HCT116 (cell line): ENCODE data around the gene KAZN. TPM values are rescaled to one million over a fixed set of nuclear protein-coding genes. Genes with fewer than 3 reads are reported as not detected.

ENCODE experiments used
- ATAC-seq: fragments of 200-7000 bp; cut with Tn5 transposase; 2 replicates; pipeline ENCODE4 v1.9.1; 2020; ENCODE audit warnings: mild to moderate bottlenecking, moderate library complexity
- BruUV-seq: library from RNA; stranded (reverse); fragments of 400-500 nt; replicated peaks from 2 replicates; lab custom pipeline; 2021; lab: Mats Ljungman, UMichigan
- CTCF ChIA-PET: fragments of 300-600 bp; sonication (Branson Sonifier 250); formaldehyde crosslinking; loops from one replicate; lab custom pipeline; 2021; ENCODE audit warnings: antibody characterized with exemption; lab: Charles Lee
- POLR2A ChIA-PET: fragments of 300-600, 350-600 bp; sonication (Branson Sonifier 250); formaldehyde crosslinking; loops from one replicate; lab custom pipeline; 2021; ENCODE audit warnings: antibody characterized with exemption; lab: Charles Lee
- RAD21 ChIA-PET, 2 experiments: fragments of 300-600 bp; sonication (Branson Sonifier 250); formaldehyde crosslinking; loops; one replicate each; lab custom pipeline; 2023; ENCODE audit warnings: low total read pairs in 2 of 2; ENCODE audit not compliant: uncharacterized antibody in 2 of 2, unreplicated experiment in 2 of 2, low non-redundant PET in 1 of 2; lab: Charles Lee
- DNase-seq: peaks from one replicate; pipeline ENCODE4 v3.0.0-alpha.2; 2010; ENCODE audit warnings: low read depth, low spot score
- H2AFZ ChIP-seq: fragments of 200-600 bp; shearing (Covaris generic), sonication (generic); 2 replicates; pipeline ENCODE4 v1.6.1; 2017; ENCODE audit warnings: low read depth, mixed run types, mixed read lengths, antibody characterized with exemption, low read length; ENCODE audit not compliant: poor library complexity, severe bottlenecking
- H3K27ac ChIP-seq: 2 replicates; pipeline ENCODE4 v1.5.1; 2012; ENCODE audit warnings: low read depth, low read length
- H3K27me3 ChIP-seq: fragments of 200-600 bp; sonication (generic); 2 replicates; pipeline ENCODE4 v1.6.1; 2016; ENCODE audit warnings: mixed run types, low read length, mixed read lengths; ENCODE audit not compliant: insufficient read depth
- H3K36me3 ChIP-seq, 2 experiments: fragments of 200-500 bp in 1 of 2; fragments of 200-600 bp in 1 of 2; sonication (Bioruptor generic) in 1 of 2; sonication (generic) in 1 of 2; 2 replicates each; pipeline versions ENCODE4 v1.5.1 to v1.6.1; 2014 to 2016; ENCODE audit warnings: low read length in 2 of 2, inconsistent platforms in 1 of 2, mixed read lengths in 1 of 2, mixed run types in 1 of 2; ENCODE audit not compliant: insufficient read depth in 2 of 2, control insufficient read depth in 1 of 2
- H3K4me1 ChIP-seq, 2 experiments: fragments of 200-600 bp in 1 of 2; sonication (generic) in 1 of 2; 2 replicates each; pipeline versions ENCODE4 v1.5.1 to v1.6.1; 2012 to 2017; ENCODE audit warnings: low read length in 2 of 2, inconsistent platforms in 1 of 2, mild to moderate bottlenecking in 1 of 2, mixed read lengths in 1 of 2, mixed run types in 1 of 2, moderate library complexity in 1 of 2; ENCODE audit not compliant: insufficient read depth in 2 of 2, control insufficient read depth in 1 of 2
- H3K4me2 ChIP-seq: fragments of 200-600 bp; sonication (generic); 2 replicates; pipeline ENCODE4 v1.6.1; 2017; ENCODE audit warnings: mixed run types, low read length, mixed read lengths
- H3K4me3 ChIP-seq, 2 experiments: fragments of 200-600 bp in 1 of 2; sonication (generic) in 1 of 2; replicated peaks in 1 of 2; 2 replicates each; pipeline ENCODE4 v1.5.1; 2011 to 2016; ENCODE audit warnings: low read length in 2 of 2, control low read depth in 1 of 2, low read depth in 1 of 2, mild to moderate bottlenecking in 1 of 2, mixed read lengths in 1 of 2, mixed run types in 1 of 2
- H3K79me2 ChIP-seq: fragments of 200-600 bp; sonication (generic); 2 replicates; pipeline ENCODE4 v1.6.1; 2017; ENCODE audit warnings: mild to moderate bottlenecking, mixed run types, low read length, moderate library complexity, mixed read lengths; ENCODE audit not compliant: insufficient read depth
- H3K9ac ChIP-seq: fragments of 200-600 bp; sonication (generic); 2 replicates; pipeline ENCODE4 v1.6.1; 2016; ENCODE audit warnings: low read length, mixed read lengths
- H3K9me2 ChIP-seq: fragments of 200-600 bp; sonication (generic), shearing (Covaris generic); 2 replicates; pipeline ENCODE4 v1.6.1; 2017; ENCODE audit warnings: mixed run types, mild to moderate bottlenecking, moderate library complexity; ENCODE audit not compliant: insufficient read depth
- H3K9me3 ChIP-seq, 2 experiments: fragments of 200-500 bp in 1 of 2; fragments of 200-600 bp in 1 of 2; sonication (Bioruptor generic) in 1 of 2; sonication (generic) in 1 of 2; 2 replicates each; pipeline ENCODE4 v1.6.1; 2014 to 2017; ENCODE audit warnings: low read length in 2 of 2, mixed read lengths in 2 of 2, inconsistent platforms in 1 of 2, low read depth in 1 of 2, mild to moderate bottlenecking in 1 of 2, mixed run types in 1 of 2, moderate library complexity in 1 of 2; ENCODE audit not compliant: control insufficient read depth in 1 of 2, insufficient read depth in 1 of 2
- H4K20me1 ChIP-seq: fragments of 200-600 bp; sonication (generic), shearing (Covaris generic); 2 replicates; pipeline ENCODE4 v1.6.1; 2017; ENCODE audit warnings: mixed run types, mild to moderate bottlenecking, moderate library complexity; ENCODE audit not compliant: insufficient read depth
- CBX3 ChIP-seq: IDR thresholded peaks from 2 replicates; pipeline ENCODE4 v1.6.1; 2012; ENCODE audit warnings: low read depth
- CEBPB ChIP-seq: IDR thresholded peaks from 2 replicates; pipeline ENCODE4 v1.6.1; 2012; ENCODE audit warnings: low read depth
- EGR1 ChIP-seq: IDR thresholded peaks from 2 replicates; pipeline ENCODE4 v1.6.1; 2012; ENCODE audit warnings: low read depth
- ELF1 ChIP-seq: IDR thresholded peaks from 2 replicates; pipeline ENCODE4 v1.6.1; 2012; ENCODE audit warnings: low read depth, borderline replicate concordance
- EZH2phosphoT487 ChIP-seq: fragments of 200-600 bp; IDR thresholded peaks from 2 replicates; pipeline ENCODE4 v1.6.1; 2018; ENCODE audit warnings: antibody characterized with exemption, borderline replicate concordance
- FOSL1 ChIP-seq: IDR thresholded peaks from 2 replicates; pipeline ENCODE4 v1.6.1; 2012; ENCODE audit warnings: low read depth
- POLR2AphosphoS5 ChIP-seq: IDR thresholded peaks from 2 replicates; pipeline ENCODE4 v1.6.1; 2011; ENCODE audit warnings: mild to moderate bottlenecking, low read depth, low read length, moderate library complexity
- SP1 ChIP-seq: IDR thresholded peaks from 2 replicates; pipeline ENCODE4 v1.6.1; 2012; ENCODE audit warnings: low read depth
- SRF ChIP-seq: IDR thresholded peaks from 2 replicates; pipeline ENCODE4 v1.6.1; 2012; ENCODE audit warnings: low read depth
- YY1 ChIP-seq: IDR thresholded peaks from 2 replicates; pipeline ENCODE4 v1.6.1; 2011; ENCODE audit warnings: low read length, low read depth, moderate library complexity, mild to moderate bottlenecking; ENCODE audit not compliant: insufficient replicate concordance; ENCODE audit errors: extremely low read depth
- ZFX ChIP-seq: fragments of 450-650 bp; IDR thresholded peaks from 2 replicates; pipeline ENCODE4 v1.6.1; 2017
- ZNF274 ChIP-seq: fragments of 200-500 bp; sonication (Bioruptor generic); IDR thresholded peaks from 2 replicates; pipeline ENCODE4 v1.6.1; 2014; ENCODE audit warnings: mild to moderate bottlenecking, low read depth, low read length, inconsistent platforms
- intact Hi-C: fragments of 100-400 bp; cut with micrococcal nuclease; formaldehyde crosslinking; loops from 2 replicates; pipeline ENCODE4 v1.10.0; 2022
- total RNA-seq: library from RNA; stranded (reverse); gene quantifications from one replicate; pipeline ENCODE4 v1.2.1, GENCODE V29; 2021; ENCODE audit not compliant: unreplicated experiment
- TF ChIP-seq, protein P1 (sequence below): IDR thresholded peaks from 2 replicates; pipeline ENCODE4 v1.6.1; 2011; ENCODE audit warnings: mild to moderate bottlenecking, low read length, moderate library complexity; ENCODE audit not compliant: insufficient replicate concordance; ENCODE audit errors: extremely low read depth
- TF ChIP-seq, protein P2 (sequence below): IDR thresholded peaks from 2 replicates; pipeline ENCODE4 v1.6.1; 2012; ENCODE audit warnings: low read depth

KAZN gene
- total RNA-seq, 1 experiment from 2014 or later = 13.4 TPM

DNA sequence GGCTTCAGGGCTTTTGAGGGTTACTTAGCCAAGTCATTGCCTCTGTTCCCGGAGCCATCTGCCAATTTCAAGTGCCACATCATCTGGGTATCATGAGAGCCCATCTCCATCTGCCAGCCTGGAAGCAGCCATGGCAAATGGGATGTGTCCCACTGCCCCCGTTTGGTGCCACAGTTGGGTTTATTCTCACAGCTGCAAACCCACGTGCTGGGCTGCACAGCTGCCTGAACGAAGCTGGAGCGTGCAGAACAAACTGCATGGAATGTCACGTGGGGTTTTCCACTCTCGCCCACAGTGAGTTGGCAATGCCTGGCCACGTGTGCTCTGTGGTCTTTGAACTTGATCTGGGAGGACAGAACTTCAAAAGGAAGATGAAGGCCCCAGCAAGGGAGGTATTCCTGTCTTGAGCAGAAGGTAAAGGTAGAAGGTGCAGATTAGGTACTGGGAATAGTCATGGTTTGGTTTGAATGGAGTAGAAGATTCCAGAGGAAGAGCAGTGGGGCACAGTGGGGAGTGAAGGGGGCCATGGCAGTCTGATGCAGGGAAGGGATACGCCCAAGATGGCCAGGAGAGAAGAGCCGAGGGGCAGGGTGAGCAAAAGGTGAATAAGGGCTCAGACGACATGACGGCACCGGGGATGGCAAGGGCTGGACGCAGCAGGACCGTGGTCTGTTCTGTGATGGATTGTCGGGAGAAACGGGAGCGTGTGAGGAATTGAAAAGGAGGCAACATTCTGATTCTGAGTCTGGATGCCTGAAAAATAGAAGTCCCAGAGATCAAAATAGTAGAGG, 222.0 kb downstream of the KAZN start:
- H3K27ac ChIP-seq = no peak overlapping the region
- CTCF ChIA-PET = no interaction called here
- TF ChIP-seq ZFX (no peak), ELF1 (no peak), SRF (no peak), FOSL1 (no peak), EGR1 (no peak), ZNF274 (no peak), EZH2phosphoT487 (no peak), SP1 (no peak), POLR2AphosphoS5 (no peak), YY1 (no peak), CBX3 (no peak), CEBPB (no peak)
- TF ChIP-seq, protein P1, sequence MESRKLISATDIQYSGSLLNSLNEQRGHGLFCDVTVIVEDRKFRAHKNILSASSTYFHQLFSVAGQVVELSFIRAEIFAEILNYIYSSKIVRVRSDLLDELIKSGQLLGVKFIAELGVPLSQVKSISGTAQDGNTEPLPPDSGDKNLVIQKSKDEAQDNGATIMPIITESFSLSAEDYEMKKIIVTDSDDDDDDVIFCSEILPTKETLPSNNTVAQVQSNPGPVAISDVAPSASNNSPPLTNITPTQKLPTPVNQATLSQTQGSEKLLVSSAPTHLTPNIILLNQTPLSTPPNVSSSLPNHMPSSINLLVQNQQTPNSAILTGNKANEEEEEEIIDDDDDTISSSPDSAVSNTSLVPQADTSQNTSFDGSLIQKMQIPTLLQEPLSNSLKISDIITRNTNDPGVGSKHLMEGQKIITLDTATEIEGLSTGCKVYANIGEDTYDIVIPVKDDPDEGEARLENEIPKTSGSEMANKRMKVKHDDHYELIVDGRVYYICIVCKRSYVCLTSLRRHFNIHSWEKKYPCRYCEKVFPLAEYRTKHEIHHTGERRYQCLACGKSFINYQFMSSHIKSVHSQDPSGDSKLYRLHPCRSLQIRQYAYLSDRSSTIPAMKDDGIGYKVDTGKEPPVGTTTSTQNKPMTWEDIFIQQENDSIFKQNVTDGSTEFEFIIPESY = no peak
- TF ChIP-seq, protein P2, sequence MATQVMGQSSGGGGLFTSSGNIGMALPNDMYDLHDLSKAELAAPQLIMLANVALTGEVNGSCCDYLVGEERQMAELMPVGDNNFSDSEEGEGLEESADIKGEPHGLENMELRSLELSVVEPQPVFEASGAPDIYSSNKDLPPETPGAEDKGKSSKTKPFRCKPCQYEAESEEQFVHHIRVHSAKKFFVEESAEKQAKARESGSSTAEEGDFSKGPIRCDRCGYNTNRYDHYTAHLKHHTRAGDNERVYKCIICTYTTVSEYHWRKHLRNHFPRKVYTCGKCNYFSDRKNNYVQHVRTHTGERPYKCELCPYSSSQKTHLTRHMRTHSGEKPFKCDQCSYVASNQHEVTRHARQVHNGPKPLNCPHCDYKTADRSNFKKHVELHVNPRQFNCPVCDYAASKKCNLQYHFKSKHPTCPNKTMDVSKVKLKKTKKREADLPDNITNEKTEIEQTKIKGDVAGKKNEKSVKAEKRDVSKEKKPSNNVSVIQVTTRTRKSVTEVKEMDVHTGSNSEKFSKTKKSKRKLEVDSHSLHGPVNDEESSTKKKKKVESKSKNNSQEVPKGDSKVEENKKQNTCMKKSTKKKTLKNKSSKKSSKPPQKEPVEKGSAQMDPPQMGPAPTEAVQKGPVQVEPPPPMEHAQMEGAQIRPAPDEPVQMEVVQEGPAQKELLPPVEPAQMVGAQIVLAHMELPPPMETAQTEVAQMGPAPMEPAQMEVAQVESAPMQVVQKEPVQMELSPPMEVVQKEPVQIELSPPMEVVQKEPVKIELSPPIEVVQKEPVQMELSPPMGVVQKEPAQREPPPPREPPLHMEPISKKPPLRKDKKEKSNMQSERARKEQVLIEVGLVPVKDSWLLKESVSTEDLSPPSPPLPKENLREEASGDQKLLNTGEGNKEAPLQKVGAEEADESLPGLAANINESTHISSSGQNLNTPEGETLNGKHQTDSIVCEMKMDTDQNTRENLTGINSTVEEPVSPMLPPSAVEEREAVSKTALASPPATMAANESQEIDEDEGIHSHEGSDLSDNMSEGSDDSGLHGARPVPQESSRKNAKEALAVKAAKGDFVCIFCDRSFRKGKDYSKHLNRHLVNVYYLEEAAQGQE = no peak
- TF ChIP-seq, all 23 proteins: peak for 0
- Histone ChIP-seq H3K4me1 (no peaks in the 10 kb centered on the region), H3K4me2 (no peak overlapping the region), H3K9me2 (no peaks in the 10 kb centered on the region), H3K36me3 (no peaks in the 10 kb centered on the region), H3K79me2 (no peaks in the 10 kb centered on the region), H3K4me3 (no peak overlapping the region), H3K27me3 (0 out of 2 replicates have a peak, but pooled peaks cover 2% of the 10 kb centered on the region), H3K9ac (no peak overlapping the region), H2AFZ (no peak overlapping the region), H4K20me1 (no peaks in the 10 kb centered on the region), H3K9me3 (no peaks in the 10 kb centered on the region)
- DNase-seq = no peak
- no TSS peak for BruUV-seq
- no peak for ATAC-seq
- POLR2A ChIA-PET = no interaction called here
- RAD21 ChIA-PET = no interaction called here
- intact Hi-C loops = no loop called here
